HL-60 (cell line): ENCODE data around the gene OLFM4.

ENCODE experiments used
- SPI1 ChIP-seq: IDR thresholded peaks from 2 replicates; pipeline ENCODE4 v1.6.1; 2012; ENCODE audit warnings: low read depth, mild to moderate bottlenecking, borderline replicate concordance
- TF ChIP-seq, protein P1 (sequence below): IDR thresholded peaks from one replicate; pipeline ENCODE4 v1.5.1; 2011; ENCODE audit warnings: low read length, control low read depth, inconsistent platforms; ENCODE audit not compliant: insufficient read depth
- TF ChIP-seq, protein P2 (sequence below): IDR thresholded peaks from 2 replicates; pipeline ENCODE4 v1.6.1; 2012; ENCODE audit warnings: low read depth; ENCODE audit not compliant: insufficient replicate concordance

DNA sequence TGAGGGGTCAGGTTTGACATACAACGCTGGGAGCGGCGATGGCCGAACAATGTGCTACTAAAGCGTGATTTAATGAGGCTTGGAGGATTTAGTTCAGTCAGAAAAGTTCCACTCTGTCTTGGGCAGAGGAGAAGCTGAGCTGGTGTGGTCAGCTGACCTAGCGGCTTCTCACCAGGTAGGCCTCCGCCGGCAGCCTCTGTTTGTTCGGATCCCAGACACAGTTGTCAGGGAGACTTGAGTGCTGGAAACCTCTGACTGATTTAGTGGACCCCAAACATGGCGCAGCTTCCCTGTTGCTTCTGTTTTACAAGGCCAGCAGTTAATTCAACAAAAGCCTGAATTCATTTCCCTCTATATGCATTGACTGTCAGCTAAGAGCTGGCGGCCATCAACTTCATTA lies 36.5 kb upstream of the OLFM4 start:
- TF ChIP-seq, protein P1, sequence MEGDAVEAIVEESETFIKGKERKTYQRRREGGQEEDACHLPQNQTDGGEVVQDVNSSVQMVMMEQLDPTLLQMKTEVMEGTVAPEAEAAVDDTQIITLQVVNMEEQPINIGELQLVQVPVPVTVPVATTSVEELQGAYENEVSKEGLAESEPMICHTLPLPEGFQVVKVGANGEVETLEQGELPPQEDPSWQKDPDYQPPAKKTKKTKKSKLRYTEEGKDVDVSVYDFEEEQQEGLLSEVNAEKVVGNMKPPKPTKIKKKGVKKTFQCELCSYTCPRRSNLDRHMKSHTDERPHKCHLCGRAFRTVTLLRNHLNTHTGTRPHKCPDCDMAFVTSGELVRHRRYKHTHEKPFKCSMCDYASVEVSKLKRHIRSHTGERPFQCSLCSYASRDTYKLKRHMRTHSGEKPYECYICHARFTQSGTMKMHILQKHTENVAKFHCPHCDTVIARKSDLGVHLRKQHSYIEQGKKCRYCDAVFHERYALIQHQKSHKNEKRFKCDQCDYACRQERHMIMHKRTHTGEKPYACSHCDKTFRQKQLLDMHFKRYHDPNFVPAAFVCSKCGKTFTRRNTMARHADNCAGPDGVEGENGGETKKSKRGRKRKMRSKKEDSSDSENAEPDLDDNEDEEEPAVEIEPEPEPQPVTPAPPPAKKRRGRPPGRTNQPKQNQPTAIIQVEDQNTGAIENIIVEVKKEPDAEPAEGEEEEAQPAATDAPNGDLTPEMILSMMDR = no peak
- no peak for TF ChIP-seq SPI1
- TF ChIP-seq, protein P2, sequence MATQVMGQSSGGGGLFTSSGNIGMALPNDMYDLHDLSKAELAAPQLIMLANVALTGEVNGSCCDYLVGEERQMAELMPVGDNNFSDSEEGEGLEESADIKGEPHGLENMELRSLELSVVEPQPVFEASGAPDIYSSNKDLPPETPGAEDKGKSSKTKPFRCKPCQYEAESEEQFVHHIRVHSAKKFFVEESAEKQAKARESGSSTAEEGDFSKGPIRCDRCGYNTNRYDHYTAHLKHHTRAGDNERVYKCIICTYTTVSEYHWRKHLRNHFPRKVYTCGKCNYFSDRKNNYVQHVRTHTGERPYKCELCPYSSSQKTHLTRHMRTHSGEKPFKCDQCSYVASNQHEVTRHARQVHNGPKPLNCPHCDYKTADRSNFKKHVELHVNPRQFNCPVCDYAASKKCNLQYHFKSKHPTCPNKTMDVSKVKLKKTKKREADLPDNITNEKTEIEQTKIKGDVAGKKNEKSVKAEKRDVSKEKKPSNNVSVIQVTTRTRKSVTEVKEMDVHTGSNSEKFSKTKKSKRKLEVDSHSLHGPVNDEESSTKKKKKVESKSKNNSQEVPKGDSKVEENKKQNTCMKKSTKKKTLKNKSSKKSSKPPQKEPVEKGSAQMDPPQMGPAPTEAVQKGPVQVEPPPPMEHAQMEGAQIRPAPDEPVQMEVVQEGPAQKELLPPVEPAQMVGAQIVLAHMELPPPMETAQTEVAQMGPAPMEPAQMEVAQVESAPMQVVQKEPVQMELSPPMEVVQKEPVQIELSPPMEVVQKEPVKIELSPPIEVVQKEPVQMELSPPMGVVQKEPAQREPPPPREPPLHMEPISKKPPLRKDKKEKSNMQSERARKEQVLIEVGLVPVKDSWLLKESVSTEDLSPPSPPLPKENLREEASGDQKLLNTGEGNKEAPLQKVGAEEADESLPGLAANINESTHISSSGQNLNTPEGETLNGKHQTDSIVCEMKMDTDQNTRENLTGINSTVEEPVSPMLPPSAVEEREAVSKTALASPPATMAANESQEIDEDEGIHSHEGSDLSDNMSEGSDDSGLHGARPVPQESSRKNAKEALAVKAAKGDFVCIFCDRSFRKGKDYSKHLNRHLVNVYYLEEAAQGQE = no peak
